Prostate gland (tissue), 2 donors: Measurements from ENCODE around the gene KANK4. TPM values are rescaled to one million over a fixed set of nuclear protein-coding genes. Genes with fewer than 3 reads are reported as not detected.

Experiments
- DNase-seq: peaks from one replicate; pipeline ENCODE4 v3.0.0-alpha.2; 2019; ENCODE audit warnings: low spot score
- H3K27ac ChIP-seq, 2 donors: fragments of 200-600 bp; sonication (generic); 2 replicates each; pipeline ENCODE4 v1.5.1; 2017 to 2019
- H3K27me3 ChIP-seq: fragments of 200-600 bp; sonication (generic); replicated peaks from 2 replicates; pipeline ENCODE4 v1.5.1; 2019; ENCODE audit not compliant: insufficient read depth
- H3K36me3 ChIP-seq, 2 donors: fragments of 200-600 bp; sonication (generic); 1 replicate in 1 of 2; 2 replicates in 1 of 2; pipeline versions ENCODE4 v1.5.1 to v1.8.1; 2017 to 2019
- H3K4me1 ChIP-seq: fragments of 200-600 bp; sonication (generic); replicated peaks from 2 replicates; pipeline ENCODE4 v1.5.1; 2019
- H3K4me3 ChIP-seq, 2 donors: fragments of 200-600 bp; sonication (generic); 2 replicates each; pipeline ENCODE4 v1.5.1; 2017 to 2019
- H3K9me3 ChIP-seq: fragments of 200-600 bp; sonication (generic); 2 replicates; pipeline ENCODE4 v1.5.1; 2017
- POLR2A ChIP-seq: fragments of 450-650 bp; IDR thresholded peaks from one replicate; pipeline ENCODE4 v1.6.1; 2016; ENCODE audit warnings: antibody characterized with exemption, mild to moderate bottlenecking
- POLR2AphosphoS5 ChIP-seq: sonication (generic); formaldehyde crosslinking; IDR thresholded peaks from one replicate; pipeline ENCODE4 v1.6.1; 2017; ENCODE audit warnings: antibody characterized with exemption
- WGBS: methylation state at CpG from one replicate; pipeline ENCODE4 v1.1.5; 2018; 5-methylcytosine and 5-hydroxymethylcytosine counted together
- intact Hi-C: fragments of 100-400 bp; cut with DNase I; formaldehyde crosslinking; loops from one replicate; pipeline ENCODE4 v1.14.2; 2022
- total RNA-seq, 2 donors: library from RNA; depleted of rRNA; stranded (reverse); fragments of >200 nt; gene quantifications; one replicate each; pipeline ENCODE4 v1.1.0, GENCODE V29; 2016
- TF ChIP-seq, protein P1 (sequence below), 4 experiments: fragments of 200-600 bp in 2 of 4; fragments of 450-650 bp in 2 of 4; sonication (generic) in 2 of 4; IDR thresholded peaks; 1 replicate in 3 of 4; 2 replicates in 1 of 4; pipeline ENCODE4 v1.5.1; 2016 to 2019; ENCODE audit warnings: antibody characterized with exemption in 4 of 4, mild to moderate bottlenecking in 2 of 4, moderate library complexity in 2 of 4

KANK4 gene
- total RNA-seq, 2 donors from 2014 or later, result 6.1 to 6.8 TPM

DNA sequence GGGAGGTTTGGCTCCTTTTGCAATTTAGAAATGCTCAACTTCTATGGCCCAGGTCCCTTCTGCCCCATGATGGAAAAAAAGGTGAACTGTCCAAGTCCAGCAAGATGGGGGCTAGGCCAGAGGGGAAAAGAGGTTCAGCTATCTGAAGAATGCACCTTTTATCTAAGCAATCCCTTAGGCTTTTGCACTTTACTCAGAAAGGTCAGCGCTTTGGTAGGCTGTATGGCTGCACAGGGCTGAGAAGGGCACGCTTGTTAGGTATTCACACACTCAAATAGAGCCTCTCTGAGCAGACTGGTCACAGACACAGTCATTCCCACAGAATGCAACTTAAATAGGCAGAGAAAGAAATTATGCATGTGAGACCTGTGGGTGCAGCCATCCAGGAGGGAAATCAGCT is 31.0 kb downstream of the KANK4 start:
- Histone ChIP-seq H3K27me3 (no peaks in the 10 kb centered on the region), H3K4me1 (no peaks in the 10 kb centered on the region), H3K27ac (no peak overlapping the region), H3K36me3 (no peaks in the 10 kb centered on the region), H3K4me3 (no peak overlapping the region), H3K9me3 (no peaks in the 10 kb centered on the region)
- TF ChIP-seq POLR2A (no peak), POLR2AphosphoS5 (no peak)
- DNase-seq, result no peak
- WGBS, result 100% methylated on average over 2 of the region's 2 CpGs
- intact Hi-C loops, result no loop called here

DNA sequence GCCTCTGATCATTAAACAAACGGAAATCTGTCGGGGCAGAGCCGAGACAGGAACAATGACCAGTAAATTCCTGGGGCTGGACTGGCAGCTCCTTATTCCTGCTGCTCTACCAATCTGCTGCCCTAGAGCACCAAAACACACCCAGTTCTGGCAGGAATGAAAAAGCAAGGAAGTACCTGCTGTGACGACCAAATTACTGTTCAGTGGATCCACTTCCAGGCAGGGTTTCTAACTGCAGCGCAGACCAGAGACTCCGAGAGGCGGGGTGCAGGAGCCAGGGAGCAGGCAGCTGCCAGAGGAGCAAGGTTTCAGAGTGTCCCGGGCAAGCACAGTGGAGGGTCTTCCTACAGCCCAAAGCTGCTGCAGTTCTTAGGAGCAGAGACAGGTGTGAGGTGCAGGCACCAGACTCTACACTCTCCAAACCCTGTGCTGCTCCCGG is 32.4 kb downstream of the KANK4 start:
- Histone ChIP-seq H3K4me1 (no peaks in the 10 kb centered on the region), H3K9me3 (no peaks in the 10 kb centered on the region), H3K4me3 (no peak overlapping the region), H3K27ac (no peak overlapping the region), H3K27me3 (no peaks in the 10 kb centered on the region), H3K36me3 (no peaks in the 10 kb centered on the region)
- peak; percentile 16 for DNase-seq
- WGBS, result 9% methylated on average over 9 of the region's 9 CpGs
- intact Hi-C loops, result no loop called here
- TF ChIP-seq, protein P1, sequence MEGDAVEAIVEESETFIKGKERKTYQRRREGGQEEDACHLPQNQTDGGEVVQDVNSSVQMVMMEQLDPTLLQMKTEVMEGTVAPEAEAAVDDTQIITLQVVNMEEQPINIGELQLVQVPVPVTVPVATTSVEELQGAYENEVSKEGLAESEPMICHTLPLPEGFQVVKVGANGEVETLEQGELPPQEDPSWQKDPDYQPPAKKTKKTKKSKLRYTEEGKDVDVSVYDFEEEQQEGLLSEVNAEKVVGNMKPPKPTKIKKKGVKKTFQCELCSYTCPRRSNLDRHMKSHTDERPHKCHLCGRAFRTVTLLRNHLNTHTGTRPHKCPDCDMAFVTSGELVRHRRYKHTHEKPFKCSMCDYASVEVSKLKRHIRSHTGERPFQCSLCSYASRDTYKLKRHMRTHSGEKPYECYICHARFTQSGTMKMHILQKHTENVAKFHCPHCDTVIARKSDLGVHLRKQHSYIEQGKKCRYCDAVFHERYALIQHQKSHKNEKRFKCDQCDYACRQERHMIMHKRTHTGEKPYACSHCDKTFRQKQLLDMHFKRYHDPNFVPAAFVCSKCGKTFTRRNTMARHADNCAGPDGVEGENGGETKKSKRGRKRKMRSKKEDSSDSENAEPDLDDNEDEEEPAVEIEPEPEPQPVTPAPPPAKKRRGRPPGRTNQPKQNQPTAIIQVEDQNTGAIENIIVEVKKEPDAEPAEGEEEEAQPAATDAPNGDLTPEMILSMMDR (IDR thresholded peaks at IDR 0.05), result no peak
- TF ChIP-seq POLR2AphosphoS5 (no peak), POLR2A (no peak)

DNA sequence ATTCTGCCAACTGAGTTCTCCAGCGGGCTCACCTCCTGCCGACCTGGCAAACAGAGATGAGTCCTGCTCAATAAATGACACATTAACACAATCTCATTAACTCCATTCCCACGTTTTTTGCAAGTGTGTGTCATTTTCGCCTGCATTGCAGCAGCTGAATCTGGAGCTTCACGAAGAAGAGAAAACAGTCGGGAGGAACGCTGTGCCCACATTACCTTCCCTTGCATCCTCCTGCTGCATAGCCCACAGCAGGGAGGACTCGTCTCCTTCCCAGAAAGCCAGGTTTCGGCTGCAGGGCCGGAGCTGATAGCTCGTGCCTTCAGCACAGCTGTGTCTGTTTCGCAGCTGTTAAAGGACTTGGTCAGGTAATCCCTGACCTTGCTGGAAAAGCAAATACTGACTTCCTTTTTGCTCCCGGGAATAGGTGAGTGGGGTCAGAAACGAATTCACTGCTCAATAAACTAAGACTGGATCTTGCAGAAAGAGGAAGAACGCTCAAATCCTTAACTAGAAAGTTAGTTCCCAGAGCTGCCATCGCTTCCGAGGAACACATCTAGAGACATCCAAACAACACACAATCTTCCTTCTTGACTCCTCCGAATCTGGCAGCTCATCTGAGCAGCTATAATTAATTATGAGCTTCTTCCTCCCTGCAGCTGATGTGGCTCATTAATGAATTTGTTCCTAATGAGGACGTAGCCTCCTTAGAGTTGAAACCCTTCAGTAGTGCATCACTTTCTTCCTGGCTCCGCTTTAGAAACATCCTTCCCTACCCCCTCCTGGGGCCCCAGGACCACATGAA is 33.0 kb downstream of the KANK4 start:
- DNase-seq, result no peak
- TF ChIP-seq POLR2A (no peak), POLR2AphosphoS5 (no peak)
- TF ChIP-seq, protein P1 (IDR thresholded peaks at IDR 0.05), result no peak
- H3K27ac ChIP-seq, result no peak overlapping the region
- H3K4me1 ChIP-seq, result no peaks in the 10 kb centered on the region
- H3K27me3 ChIP-seq, result no peaks in the 10 kb centered on the region
- intact Hi-C loops, result no loop called here
- H3K9me3 ChIP-seq, result no peaks in the 10 kb centered on the region
- 12% methylated on average over 20 of the region's 20 CpGs for WGBS
- H3K4me3 ChIP-seq, result no peak overlapping the region
- H3K36me3 ChIP-seq, result no peaks in the 10 kb centered on the region

DNA sequence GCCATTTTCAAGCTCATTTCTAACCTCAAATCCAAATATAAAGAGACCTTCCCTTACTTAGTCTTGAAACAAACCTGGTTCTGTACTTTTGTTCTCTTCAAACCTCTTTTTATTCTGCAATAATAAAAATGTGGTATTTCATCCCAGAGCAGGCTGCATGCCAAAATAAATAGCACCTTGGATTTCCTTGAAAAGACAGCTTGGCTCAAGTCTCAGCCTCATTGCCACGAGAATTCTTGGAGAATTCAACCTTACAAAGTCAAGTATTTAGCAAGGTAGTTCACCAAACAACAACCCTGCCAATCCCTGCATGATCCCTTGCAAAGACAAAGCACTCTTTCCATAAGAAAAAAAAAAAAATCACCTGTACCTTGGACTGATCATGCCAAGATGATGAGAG is 33.8 kb downstream of the KANK4 start:
- 13% methylated on average over 1 of the region's 1 CpG for WGBS
- Histone ChIP-seq H3K36me3 (no peaks in the 10 kb centered on the region), H3K9me3 (no peaks in the 10 kb centered on the region), H3K27me3 (no peaks in the 10 kb centered on the region), H3K27ac (no peak overlapping the region), H3K4me3 (no peak overlapping the region), H3K4me1 (no peaks in the 10 kb centered on the region)
- TF ChIP-seq POLR2AphosphoS5 (peak; percentile 12), POLR2A (no peak)
- TF ChIP-seq, protein P1 (IDR thresholded peaks at IDR 0.05), result no peak
- no peak for DNase-seq
- intact Hi-C loops, result no loop called here

DNA sequence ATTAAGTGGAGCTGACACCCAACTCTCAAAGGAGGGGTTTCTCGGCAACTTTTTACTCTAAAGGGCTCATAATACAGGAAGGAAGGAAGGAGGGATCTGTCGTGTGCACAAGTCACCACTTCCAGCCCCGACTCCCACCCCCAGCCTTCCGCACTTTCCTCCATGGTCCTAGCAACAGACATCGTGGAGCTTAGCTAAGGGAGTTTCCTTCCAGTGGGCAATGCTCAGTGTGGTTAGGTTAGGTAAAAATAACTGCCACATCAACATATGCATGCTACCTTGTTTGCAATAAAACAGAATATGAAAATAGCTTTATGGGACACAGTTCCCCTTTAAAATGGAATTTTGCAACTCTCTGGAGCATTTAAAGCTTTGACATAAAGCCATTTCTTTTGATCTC is 35.2 kb downstream of the KANK4 start:
- Histone ChIP-seq H3K4me3 (no peak overlapping the region), H3K27ac (no peak overlapping the region), H3K4me1 (no peaks in the 10 kb centered on the region), H3K9me3 (no peaks in the 10 kb centered on the region), H3K36me3 (no peaks in the 10 kb centered on the region), H3K27me3 (no peaks in the 10 kb centered on the region)
- TF ChIP-seq POLR2AphosphoS5 (no peak), POLR2A (no peak)
- TF ChIP-seq, protein P1 (IDR thresholded peaks at IDR 0.05), result no peak
- WGBS, result 65% methylated on average over 5 of the region's 5 CpGs
- intact Hi-C loops, result no loop called here
- DNase-seq, result no peak
